SK-N-MC (cell line): ENCODE results near the gene CLEC16A.

Experiments
- EZH2 ChIP-seq: fragments of 200-600 bp; sonication (generic); IDR thresholded peaks from one replicate; pipeline ENCODE4 v1.6.1; 2017; ENCODE audit warnings: antibody characterized with exemption
- FOXP2 ChIP-seq: optimal IDR thresholded peaks from 2 replicates; pipeline ENCODE3; 2011; ENCODE audit warnings: mild to moderate bottlenecking, moderate library complexity; ENCODE audit not compliant: insufficient read depth; ENCODE audit errors: extremely low read length, control extremely low read depth
- POLR2AphosphoS5 ChIP-seq: IDR thresholded peaks from 2 replicates; pipeline ENCODE4 v1.6.1; 2012; ENCODE audit warnings: mild to moderate bottlenecking, low read depth, low read length, borderline replicate concordance

DNA sequence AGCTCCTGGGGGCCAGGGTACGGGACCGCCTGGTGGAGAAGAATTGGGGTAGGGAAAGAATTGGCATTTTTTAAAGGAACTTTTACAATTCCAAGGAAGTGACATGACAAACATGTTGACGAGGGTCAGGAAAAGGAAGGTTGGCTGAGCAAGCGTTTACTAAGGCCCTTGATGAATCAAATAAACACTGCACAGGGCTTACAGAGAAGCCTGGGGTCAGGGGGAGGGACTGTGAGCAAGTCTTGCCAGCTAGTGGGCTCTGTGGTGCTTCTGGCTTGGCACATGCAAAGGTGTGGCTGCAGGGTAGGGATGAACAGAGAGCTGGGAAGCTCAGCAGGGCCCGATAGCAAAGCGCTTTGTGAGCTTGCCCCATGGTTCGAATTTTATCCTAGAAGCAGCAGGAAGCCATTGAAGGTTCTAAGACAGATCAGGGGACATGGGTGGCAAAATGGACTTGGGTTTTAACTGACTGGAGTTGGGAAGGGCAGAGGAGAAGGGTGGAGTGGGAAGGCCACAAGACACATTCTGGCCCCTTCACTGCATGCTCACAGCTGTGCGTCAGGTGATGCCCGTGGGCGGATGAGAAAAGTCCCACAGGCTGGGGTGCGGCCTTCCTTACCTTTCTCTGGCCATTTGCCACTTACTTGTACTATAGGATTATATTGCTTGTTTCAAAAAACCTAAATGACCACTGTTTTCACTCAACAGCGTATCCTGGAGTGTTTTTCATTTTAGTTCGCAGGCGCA is 193.8 kb downstream of the CLEC16A start:
- TF ChIP-seq EZH2: no peak
- TF ChIP-seq POLR2AphosphoS5: no peak
- TF ChIP-seq FOXP2: no peak
